Amygdala (tissue), 56 donors: Measurements from ENCODE around the gene TSPAN16.
"Not testable (repeated sequence)": the region's sequence is repeated elsewhere in the genome, so short reads cannot be mapped to it uniquely, and the experiment has no call there.

Experiments
- DNase-seq, 56 donors: peaks; one replicate each; lab custom pipeline; 2025; lab: John Stamatoyannopoulos, UW

The TSPAN16 gene

GRCh38 chr19:11338569-11339253, 42.8 kb downstream of the TSPAN16 start:
- DNase-seq: peak in 1 of 56 donors; percentile 28

DNA sequence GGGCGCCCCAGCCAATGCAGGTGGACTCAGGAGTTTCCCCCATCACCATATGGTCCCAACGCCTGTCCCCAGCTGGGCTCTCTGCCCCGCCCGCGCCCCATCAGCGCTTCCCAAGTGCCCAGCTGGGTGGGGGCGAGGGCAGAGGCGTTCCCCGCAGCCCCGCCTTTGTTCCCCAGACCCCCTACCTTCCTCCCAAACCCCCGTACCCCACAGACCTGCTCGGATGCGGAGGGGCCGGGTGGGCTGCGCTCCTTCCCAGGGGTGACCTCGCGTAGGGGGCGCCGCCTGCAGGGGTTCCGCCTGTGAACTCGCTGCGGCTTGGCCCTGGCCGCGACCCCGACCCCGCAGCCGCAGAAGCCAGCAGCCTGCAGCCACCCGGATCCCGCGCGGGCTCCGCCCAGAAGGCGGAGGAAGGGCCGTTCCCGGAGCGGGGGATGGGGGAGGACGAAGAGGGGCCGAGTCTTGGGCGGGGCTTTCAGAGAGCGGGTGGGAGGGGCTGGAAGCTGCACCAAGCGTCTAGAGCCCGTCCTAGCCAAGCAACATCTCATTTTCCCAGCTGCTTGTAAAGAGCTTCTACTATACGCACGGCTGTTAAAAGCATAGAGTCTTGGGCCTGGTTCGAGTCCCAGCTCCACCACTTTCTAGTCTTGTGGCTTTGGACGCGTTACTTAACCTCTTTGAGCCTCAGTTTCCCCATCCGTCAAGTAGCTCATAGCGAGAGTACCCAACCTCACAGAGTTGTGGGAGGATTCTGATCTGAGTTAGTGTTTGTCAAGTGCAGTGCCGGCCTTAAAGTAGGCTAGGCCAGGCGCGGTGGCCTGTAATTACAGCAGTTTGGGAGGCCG, 43.5 kb downstream of the TSPAN16 start, which contains the start of gene RAB3D:
Gene RAB3D (minus strand): TSS at position 404 of the 845 bp plus-strand sequence. CDS start 2,258 bp downstream, outside the sequence.
- peak in 54 of 56 donors; percentile 17 to 89 (median 78) for DNase-seq

DNA sequence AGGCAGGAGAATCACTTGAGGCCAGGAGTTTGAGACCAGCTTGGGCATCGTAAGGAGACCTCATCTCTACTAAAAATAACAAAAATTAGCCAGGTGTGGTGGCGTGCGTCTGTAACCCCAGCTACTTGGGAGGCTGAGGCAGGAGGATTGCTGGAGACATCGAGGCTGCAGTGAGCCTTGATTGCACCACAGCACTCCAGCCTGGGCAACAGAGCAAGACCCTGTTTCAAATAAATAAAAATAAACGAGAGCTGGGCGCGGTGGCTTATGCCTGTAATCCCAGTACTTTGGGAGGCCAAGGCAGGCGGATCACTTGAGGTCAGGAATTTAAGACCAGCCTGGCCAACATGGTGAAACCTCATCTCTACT, 44.1 kb downstream of the TSPAN16 start:
- not testable (repeated sequence) for DNase-seq

DNA sequence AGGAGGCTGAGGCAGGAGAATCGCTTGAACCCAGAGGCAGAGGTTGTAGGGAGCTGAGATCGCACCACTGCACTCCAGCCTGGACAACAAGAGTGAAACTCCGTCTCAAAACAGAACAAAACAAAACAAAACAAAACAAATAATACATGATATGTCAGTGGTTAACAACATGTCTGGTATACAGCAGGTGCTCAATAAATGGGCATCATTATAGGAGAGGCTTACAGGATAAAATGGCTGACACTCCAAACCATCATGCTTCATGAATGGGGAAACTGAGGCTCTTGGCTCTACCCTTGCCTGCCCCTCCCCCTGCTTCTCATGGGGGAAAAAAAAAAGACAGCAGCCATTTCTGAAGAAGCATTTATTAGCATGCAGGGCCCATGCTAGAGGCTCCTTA, 46.5 kb downstream of the TSPAN16 start:
- DNase-seq: no peak

DNA sequence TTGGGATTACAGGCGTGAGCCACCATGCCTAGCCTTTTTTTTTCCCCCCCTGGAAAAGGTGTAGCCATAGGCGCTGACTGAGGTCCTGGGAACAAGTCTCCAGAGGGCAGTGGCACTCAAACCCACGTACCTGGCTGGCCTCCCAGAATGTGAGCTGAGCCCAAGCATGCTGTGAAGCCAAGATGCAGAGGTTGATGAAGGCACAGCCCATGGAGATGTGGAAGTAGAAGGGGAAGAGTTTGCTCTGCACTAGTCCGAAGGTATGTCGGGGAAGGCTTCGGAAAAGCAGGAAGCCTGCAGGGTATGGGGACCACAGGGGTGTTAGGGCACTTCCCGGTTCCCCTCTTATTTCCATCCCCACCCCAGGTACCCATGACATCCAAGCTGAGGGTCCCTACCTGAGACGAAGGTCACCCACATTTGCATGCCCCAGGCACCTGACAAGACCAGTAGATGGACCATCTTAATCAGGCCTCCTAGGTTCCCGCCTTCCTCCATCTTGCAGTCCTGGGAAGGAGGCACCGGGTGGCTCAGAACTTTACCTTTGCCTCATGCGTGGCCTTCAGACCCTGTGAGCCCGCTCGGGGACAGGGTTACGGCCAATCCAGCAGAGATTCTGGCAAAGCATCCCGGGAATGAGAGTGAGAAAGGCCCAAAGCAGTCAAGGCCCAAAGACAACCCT, 49.3 kb downstream of the TSPAN16 start:
- DNase-seq: no peak

GRCh38 chr19:11346104-11346940, 50.4 kb downstream of the TSPAN16 start, which contains the start of the genes CCDC159 and TMEM205:
TSS of gene CCDC159 (plus strand) at chr19:11346519. CDS start at chr19:11346607, 88 bp downstream.
TSS of gene TMEM205 (minus strand) at chr19:11346268. CDS start at chr19:11345619, 649 bp downstream.
- peak; percentile 67 to 99 (median 98) for DNase-seq

- DNase-seq: no peak
These were observed 51.6 kb downstream of the TSPAN16 start for GRCh38 chr19:11347546-11348039.

DNA sequence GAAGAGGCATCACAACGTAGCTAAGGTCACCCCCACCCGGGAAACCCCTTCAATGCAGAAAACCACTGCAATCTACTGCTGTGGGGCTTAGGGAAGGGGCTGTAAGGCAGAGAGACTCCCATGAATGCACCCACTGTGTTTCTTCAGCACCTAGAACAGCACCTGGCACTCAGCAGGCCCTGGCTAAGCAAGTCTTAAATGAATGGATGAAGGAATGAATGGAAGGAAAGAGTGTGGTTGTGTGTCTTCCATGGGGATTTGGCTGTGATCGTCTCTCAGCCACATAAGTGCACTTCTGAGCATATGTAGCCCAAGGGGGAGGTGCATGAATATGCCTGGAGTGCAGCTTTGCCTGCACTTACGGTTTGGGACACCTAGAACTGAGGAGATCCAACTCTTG, 53.2 kb downstream of the TSPAN16 start:
- no peak for DNase-seq

GRCh38 chr19:11354102-11354501, 58.1 kb downstream of the TSPAN16 start:
- DNase-seq: not testable (repeated sequence)

- peak in 54 of 56 donors; percentile 24 to 96 (median 82) for DNase-seq
These were observed 59.5 kb downstream of the TSPAN16 start, which contains the start of gene PLPPR2 for GRCh38 chr19:11355160-11356073. TSS of gene PLPPR2 (plus strand) at chr19:11355432. CDS start at chr19:11357674, 2,242 bp downstream.

GRCh38 chr19:11356074-11356397, 60.1 kb downstream of the TSPAN16 start:
- no peak for DNase-seq

DNA sequence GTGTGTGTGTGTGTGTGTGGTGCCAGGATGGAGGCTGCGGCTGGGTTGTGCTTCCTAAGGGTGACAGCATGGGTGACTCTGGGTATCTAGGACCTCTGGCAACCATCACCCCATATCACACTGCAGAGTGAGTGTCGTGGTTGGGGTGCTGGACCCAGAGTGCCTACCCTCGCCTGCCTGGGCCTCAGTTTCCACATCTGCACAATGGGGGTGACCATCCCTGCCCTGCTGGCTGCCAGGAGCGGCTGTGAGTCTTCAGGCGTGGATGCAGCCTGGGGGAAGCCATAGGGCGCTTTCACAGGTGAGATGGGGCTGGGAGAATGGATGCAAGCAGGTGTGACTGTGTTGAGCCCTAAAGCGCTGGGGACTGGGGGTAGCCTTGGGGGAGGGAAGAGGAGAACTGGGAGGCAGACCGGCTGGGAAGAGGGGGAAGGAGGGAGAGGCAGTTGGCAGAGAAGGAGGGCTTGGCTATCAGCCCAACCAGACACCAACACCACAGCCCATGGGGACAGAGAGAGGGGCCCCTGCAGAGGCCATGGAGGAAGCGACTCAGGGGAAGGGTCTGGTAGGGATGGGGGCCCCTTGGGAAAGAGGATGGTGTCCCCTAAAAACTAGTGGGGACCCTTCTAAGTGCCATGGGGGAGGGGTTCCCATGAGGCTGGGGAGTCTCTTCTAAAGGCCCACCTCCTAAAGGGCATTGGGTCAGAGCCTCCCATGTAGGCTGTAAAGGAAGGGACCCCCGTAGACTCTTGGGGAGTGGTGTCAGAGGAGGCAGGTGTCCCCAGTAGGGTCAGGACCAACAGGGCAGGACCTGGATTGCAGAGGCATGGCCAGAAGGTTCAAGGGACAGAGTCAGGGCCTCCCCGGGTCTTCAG, 61.0 kb downstream of the TSPAN16 start:
- no peak for DNase-seq

DNA sequence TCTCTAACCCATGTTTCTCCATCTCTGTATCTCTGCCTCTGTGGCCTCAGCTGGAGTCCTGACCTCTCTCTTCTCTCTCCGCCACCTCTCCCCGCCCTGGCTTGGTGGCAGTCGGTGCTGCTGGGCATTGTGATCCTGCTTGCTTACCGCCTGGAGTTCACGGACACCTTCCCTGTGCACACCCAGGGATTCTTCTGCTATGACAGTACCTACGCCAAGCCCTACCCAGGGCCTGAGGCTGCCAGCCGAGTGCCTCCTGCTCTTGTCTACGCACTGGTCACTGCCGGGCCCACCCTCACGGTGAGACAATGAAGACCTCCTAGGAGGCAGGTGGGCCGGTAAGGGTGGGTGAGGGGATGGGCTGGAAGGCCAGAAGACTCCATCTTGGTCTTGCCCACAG, 63.5 kb downstream of the TSPAN16 start:
- DNase-seq: no peak

DNA sequence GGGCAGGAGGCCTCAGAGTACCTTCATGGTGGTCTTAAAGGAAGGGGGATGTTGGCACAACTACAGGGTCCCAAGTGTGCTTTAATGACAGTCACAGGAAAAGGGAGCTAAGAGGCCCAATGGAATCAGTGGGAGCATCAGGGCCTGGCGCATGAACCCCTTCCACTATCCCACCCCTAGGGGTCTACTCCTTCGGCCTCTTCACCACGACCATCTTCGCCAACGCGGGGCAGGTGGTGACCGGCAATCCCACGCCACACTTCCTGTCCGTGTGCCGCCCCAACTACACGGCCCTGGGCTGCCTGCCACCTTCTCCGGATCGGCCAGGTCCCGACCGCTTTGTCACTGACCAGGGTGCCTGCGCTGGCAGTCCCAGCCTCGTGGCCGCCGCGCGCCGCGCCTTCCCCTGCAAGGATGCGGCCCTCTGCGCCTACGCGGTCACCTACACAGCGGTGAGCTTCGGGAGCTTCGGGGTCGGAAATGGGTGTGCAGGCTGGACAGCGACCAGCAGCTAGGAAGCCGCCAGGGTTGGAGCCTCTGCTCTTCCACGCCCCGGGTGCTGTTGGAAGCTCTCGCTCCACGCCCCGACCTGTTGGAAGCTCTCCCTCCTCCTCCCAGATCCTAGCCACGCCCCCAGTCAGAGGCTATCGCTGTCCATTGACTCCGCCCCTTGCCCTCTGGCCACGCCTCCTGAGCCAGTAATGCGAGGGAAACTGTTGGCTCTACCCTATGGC, 65.2 kb downstream of the TSPAN16 start:
- peak in 2 of 56 donors; percentile 31 to 38 for DNase-seq

DNA sequence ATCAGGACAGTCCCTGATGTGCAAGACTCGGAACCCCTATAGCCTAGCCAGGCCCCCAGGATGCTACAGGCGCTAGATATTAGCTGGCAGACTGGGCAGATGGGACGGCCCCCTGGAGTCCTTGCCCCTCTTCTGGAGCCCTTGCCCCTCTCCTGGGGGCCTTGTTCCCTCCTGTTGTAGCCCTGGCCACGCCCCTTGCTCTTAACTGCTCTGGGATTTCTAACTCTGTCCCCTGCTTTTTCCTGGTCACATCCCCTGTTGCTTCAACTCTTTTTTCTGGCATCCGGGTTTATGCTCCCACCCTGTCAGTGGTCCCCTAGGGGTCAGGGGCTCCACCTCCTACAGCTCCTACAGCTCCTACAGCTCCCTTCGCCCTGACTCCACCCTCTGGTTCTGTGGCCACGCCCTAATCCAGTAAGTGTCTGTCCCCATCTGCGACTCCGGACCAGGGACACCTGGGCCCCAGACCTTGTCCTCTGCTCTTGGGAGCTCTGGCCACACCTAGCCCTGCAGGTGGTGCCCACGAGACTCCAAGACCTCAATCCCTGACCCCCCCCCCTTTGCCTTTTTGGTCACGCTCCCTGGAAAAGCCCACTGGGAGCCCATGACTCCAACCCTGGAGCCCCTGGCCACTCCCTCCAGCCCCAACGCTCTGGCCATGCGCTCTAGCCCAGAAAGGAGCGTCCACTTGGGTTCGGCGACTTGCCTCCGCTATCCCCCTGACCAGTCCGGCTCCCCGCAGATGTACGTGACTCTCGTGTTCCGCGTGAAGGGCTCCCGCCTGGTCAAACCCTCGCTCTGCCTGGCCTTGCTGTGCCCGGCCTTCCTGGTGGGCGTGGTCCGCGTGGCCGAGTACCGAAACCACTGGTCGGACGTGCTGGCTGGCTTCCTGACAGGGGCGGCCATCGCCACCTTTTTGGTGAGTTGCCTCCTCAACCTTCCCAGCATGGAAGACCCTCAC, 66.1 kb downstream of the TSPAN16 start:
- DNase-seq: no peak

GRCh38 chr19:11363881-11364280, 67.9 kb downstream of the TSPAN16 start:
- no peak for DNase-seq
